Smooth muscle cell (in vitro differentiated cells): ENCODE data around the gene NHERF2. TPM values are rescaled to one million over a fixed set of nuclear protein-coding genes. Genes with fewer than 3 reads are reported as not detected.
A peak's percentile ranks its signal among the peaks of the same experiment; 100 is the strongest.

Experiments
- DNase-seq: peaks from one replicate; lab custom pipeline; 2025; ENCODE audit not compliant: unreplicated experiment; lab: John Stamatoyannopoulos, UW
- H2AFZ ChIP-seq: fragments of 200-600 bp; sonication (generic); 2 replicates; pipeline ENCODE4 v1.6.0; 2016; ENCODE audit warnings: antibody characterized with exemption, low read depth, mild to moderate bottlenecking
- H3F3A ChIP-seq: fragments of 200-600 bp; sonication (generic); 2 replicates; pipeline ENCODE4 v1.6.0; 2017; ENCODE audit warnings: antibody characterized with exemption, low read depth
- H3K27ac ChIP-seq: fragments of 200-600 bp; sonication (generic); 2 replicates; pipeline ENCODE4 v1.5.1; 2016; ENCODE audit warnings: low read depth, mild to moderate bottlenecking
- H3K27me3 ChIP-seq: fragments of 200-600 bp; sonication (generic); 2 replicates; pipeline ENCODE4 v1.6.1; 2016; ENCODE audit warnings: low read depth, mild to moderate bottlenecking
- H3K36me3 ChIP-seq: fragments of 200-600 bp; sonication (generic); 2 replicates; pipeline ENCODE4 v1.5.1; 2016; ENCODE audit warnings: low read depth
- H3K4me1 ChIP-seq: fragments of 200-600 bp; sonication (generic); 2 replicates; pipeline ENCODE4 v1.5.1; 2016; ENCODE audit warnings: low read depth
- H3K4me2 ChIP-seq: fragments of 200-600 bp; sonication (generic); 2 replicates; pipeline ENCODE4 v1.6.0; 2016; ENCODE audit warnings: mild to moderate bottlenecking
- H3K4me3 ChIP-seq: fragments of 200-600 bp; sonication (generic); 2 replicates; pipeline ENCODE4 v1.5.1; 2016; ENCODE audit warnings: mild to moderate bottlenecking
- H3K79me2 ChIP-seq: fragments of 200-600 bp; sonication (generic); 2 replicates; pipeline ENCODE4 v1.6.0; 2016; ENCODE audit warnings: low read depth, mild to moderate bottlenecking
- H3K9ac ChIP-seq: fragments of 200-600 bp; sonication (generic); 2 replicates; pipeline ENCODE4 v1.6.0; 2016; ENCODE audit warnings: low read depth
- H3K9me3 ChIP-seq: fragments of 200-600 bp; sonication (generic); replicated peaks from 2 replicates; pipeline ENCODE4 v1.5.1; 2016; ENCODE audit warnings: low read depth
- H4K20me1 ChIP-seq: fragments of 200-600 bp; sonication (generic); 2 replicates; pipeline ENCODE4 v1.6.0; 2016; ENCODE audit warnings: low read depth
- CTCF ChIP-seq: fragments of 200-600 bp; sonication (generic); IDR thresholded peaks from 2 replicates; pipeline ENCODE4 v1.5.1; 2017; ENCODE audit warnings: borderline replicate concordance, mild to moderate bottlenecking, antibody characterized with exemption; ENCODE audit not compliant: insufficient read depth, poor library complexity, severe bottlenecking
- WGBS: methylation state at CpG from one replicate; pipeline ENCODE4 v1.1.7; 2016; ENCODE audit warnings: low lambda C conversion rate; 5-methylcytosine and 5-hydroxymethylcytosine counted together
- polyA plus RNA-seq: library from polyadenylated mRNA; unstranded; fragments of >200 nt; fragmentation: Nextera tagmentation; extraction: Ambion mirVana; gene quantifications from 2 replicates; pipeline ENCODE4 v1.2.1, GENCODE V29; 2016
- total RNA-seq: library from RNA; depleted of rRNA; stranded (reverse); fragments of >200 nt; gene quantifications from 2 replicates; pipeline ENCODE4 v1.2.3, GENCODE V29; 2014

Gene NHERF2
- total and polyA plus RNA-seq, 2 experiments from 2014 or later: 14.4 to 40.2 TPM

- H3K9ac ChIP-seq: no peak overlapping the region
Observed at GRCh38 chr16:2015117-2015946, 11.4 kb upstream of the NHERF2 start.

GRCh38 chr16:2015947-2016208 is 10.8 kb upstream of the NHERF2 start:
- no peak overlapping the region for H2AFZ ChIP-seq
- no peaks in the 10 kb centered on the region for H4K20me1 ChIP-seq
- no peak for DNase-seq
- H3K27ac ChIP-seq: no peak overlapping the region
- no peak overlapping the region for H3K4me2 ChIP-seq
- H3K9me3 ChIP-seq: no peaks in the 10 kb centered on the region
- H3K9ac ChIP-seq: no peak overlapping the region
- H3F3A ChIP-seq: no peaks in the 10 kb centered on the region
- H3K4me3 ChIP-seq: no peak overlapping the region
- H3K4me1 ChIP-seq: peaks cover 10% of the 10 kb centered on the region
- H3K36me3 ChIP-seq: no peaks in the 10 kb centered on the region
- H3K27me3 ChIP-seq: no peaks in the 10 kb centered on the region
- H3K79me2 ChIP-seq: no peaks in the 10 kb centered on the region
- no peak for TF ChIP-seq CTCF
- WGBS: 92% methylated on average over 7 of the region's 7 CpGs

More at GRCh38 chr16:2015117-2015946, 11.4 kb upstream of the NHERF2 start:
- Histone ChIP-seq H2AFZ (no peak overlapping the region), H3K4me2 (no peak overlapping the region), H3K27me3 (no peaks in the 10 kb centered on the region), H3K27ac (no peak overlapping the region), H3K9me3 (no peaks in the 10 kb centered on the region), H3K79me2 (no peaks in the 10 kb centered on the region), H3K4me3 (no peak overlapping the region), H3K4me1 (peaks cover 8% of the 10 kb centered on the region), H3K36me3 (no peaks in the 10 kb centered on the region), H4K20me1 (no peaks in the 10 kb centered on the region), H3F3A (no peaks in the 10 kb centered on the region)
- WGBS: 80% methylated on average over 24 of the region's 24 CpGs
- DNase-seq: no peak
- no peak for TF ChIP-seq CTCF

GRCh38 chr16:2016407-2016922 is 10.2 kb upstream of the NHERF2 start:
- Histone ChIP-seq H3K9me3 (no peaks in the 10 kb centered on the region), H3K36me3 (no peaks in the 10 kb centered on the region), H4K20me1 (no peaks in the 10 kb centered on the region), H3K4me3 (no peak overlapping the region), H3K4me1 (peaks cover 10% of the 10 kb centered on the region), H3K27ac (no peak overlapping the region), H3K4me2 (no peak overlapping the region), H3K9ac (no peak overlapping the region), H3K79me2 (no peaks in the 10 kb centered on the region), H2AFZ (no peak overlapping the region), H3F3A (no peaks in the 10 kb centered on the region), H3K27me3 (no peaks in the 10 kb centered on the region)
- peak; percentile 42 for TF ChIP-seq CTCF
- 36% methylated on average over 13 of the region's 13 CpGs for WGBS
- no peak for DNase-seq

- Histone ChIP-seq H3K4me1 (peaks cover 15% of the 10 kb centered on the region), H3K27ac (no peak within 1 kb of the TSS), H3K9ac (no peak within 1 kb of the TSS), H3K9me3 (no peaks in the 10 kb centered on the region), H3F3A (no peaks in the 10 kb centered on the region), H3K4me3 (peak within 1 kb of the TSS; percentile 38), H2AFZ (peak within 1 kb of the TSS; percentile 62), H3K4me2 (peak within 1 kb of the TSS; percentile 88), H3K36me3 (no peaks in the 10 kb centered on the region), H3K79me2 (no peaks in the 10 kb centered on the region), H4K20me1 (no peaks in the 10 kb centered on the region), H3K27me3 (no peaks in the 10 kb centered on the region)
- no peak for TF ChIP-seq CTCF
- DNase-seq: no peak
- WGBS: 9% methylated on average over 29 of the region's 33 CpGs
Observed at GRCh38 chr16:2019518-2019920, 7.2 kb upstream of the NHERF2 start, which contains the start of gene NPW. TSS of gene NPW (plus strand) at chr16:2019785.
